ENCODE measurements around the gene TNS3. TPM values are rescaled to one million over a fixed set of nuclear protein-coding genes. Genes with fewer than 3 reads are reported as not detected.
A peak's percentile ranks its signal among the peaks of the same experiment; 100 is the strongest.

The TNS3 gene
- total and polyA plus RNA-seq, 9 of the 15 experiments (the other 6 are each of a cell fraction or from before 2014, with no cell fraction given), result 0.20 TPM; not detected in 8

DNA sequence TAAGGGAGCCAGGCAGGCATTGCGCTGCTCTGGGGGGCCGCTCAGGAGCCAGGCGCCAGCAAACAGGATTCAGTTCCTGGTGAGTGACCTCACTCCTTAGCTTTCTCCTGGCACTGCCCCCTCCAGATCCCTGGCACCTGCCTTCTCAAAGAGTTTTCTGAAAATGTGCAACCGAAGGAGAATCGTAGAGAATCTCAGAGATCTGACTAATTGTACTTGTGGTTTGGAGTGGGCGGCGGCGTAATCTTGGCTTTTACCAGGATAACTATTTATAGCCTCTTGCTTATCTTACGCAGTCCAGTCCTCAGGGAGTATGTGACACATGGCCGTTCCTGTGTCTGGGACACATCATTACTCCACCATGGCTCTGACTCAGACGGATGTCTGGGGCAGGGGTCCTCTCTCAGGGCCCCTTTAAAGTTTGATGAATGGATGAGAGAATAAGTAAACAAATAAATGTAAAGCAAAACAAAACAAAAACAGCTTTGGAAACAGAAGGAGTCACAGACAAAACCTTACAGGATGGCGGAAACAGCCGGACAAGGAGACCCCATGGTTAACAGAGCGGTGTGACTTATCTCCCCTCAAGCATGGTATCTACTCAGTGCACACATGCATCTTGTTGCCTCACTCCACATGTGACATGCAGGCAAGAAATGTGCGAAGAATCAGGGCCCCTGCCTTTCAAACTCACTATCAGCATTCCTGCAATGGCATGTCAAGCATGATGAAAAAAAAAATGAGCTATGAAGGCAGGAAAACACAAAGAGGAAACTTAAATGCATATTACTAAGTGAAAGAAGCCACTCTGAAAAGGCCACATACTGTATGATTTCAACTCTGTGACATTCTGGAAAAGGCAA lies 99.7 kb downstream of the TNS3 start:
- ChIA-PET CTCF (ENCODE audit: low intra/inter-chr PET ratio) (no interaction called here), POLR2A (no interaction called here)
- H3K79me2 ChIP-seq (ENCODE audit: control insufficient read depth, insufficient read depth, low read length), result no peaks in the 10 kb centered on the region
- H2AFZ ChIP-seq (ENCODE audit: low read depth, low read length), result no peak overlapping the region
- intact Hi-C loops (cut with micrococcal nuclease), result no loop called here
- FAIRE-seq, result peak; percentile 80
- H4K20me1 ChIP-seq (replicated peaks; ENCODE audit: control insufficient read depth, insufficient read depth, low read length), result peaks cover 3% of the 10 kb centered on the region; the same call in 1 of the 2 replicates
- peak; percentile 45 to 69 (median 55) for DNase-seq (ENCODE audit: extremely low read depth in 1 of 4, low spot score in 3 of 4)
- no peak overlapping the region; the same call in 2 of the 3 replicates for H3K27ac ChIP-seq (ENCODE audit: extremely low read depth, low read depth, low read length)
- in situ Hi-C loops (cut with MboI), result no loop called here
- H3K4me2 ChIP-seq (ENCODE audit: insufficient read depth, low read length), result no peak overlapping the region
- H3K9me1 ChIP-seq (ENCODE audit: control insufficient read depth, insufficient read depth, low read length), result no peaks in the 10 kb centered on the region
- peaks cover 0 to 53% of the 10 kb centered on the region in 2 experiments; a peak in 2 of 5 replicates for H3K27me3 ChIP-seq (ENCODE audit: control insufficient read depth in 2 of 2, insufficient read depth in 2 of 2, low read length in 2 of 2)
- no TSS peak for BruUV-seq (replicated peaks)
- WGBS (ENCODE audit: insufficient coverage, low coverage, missing lambda C conversion rate), result 4% methylated on average over 15 of the region's 15 CpGs
- H3K9ac ChIP-seq (ENCODE audit: insufficient read depth in 1 of 2, low read depth in 2 of 2, low read length in 2 of 2), result no peak overlapping the region
- ATAC-seq, result peak; percentile 87
- H3K4me1 ChIP-seq (replicated peaks in 1 of 2; ENCODE audit: control insufficient read depth in 2 of 2, insufficient read depth in 2 of 2, low read length in 2 of 2), result peaks cover 5 to 8% of the 10 kb centered on the region in 2 experiments; a peak in 4 of 5 replicates
- H3K4me3 ChIP-seq, result no peak overlapping the region
- H3K9me3 ChIP-seq (replicated peaks; ENCODE audit: control insufficient read depth, insufficient read depth, low read depth, low read length), result no peaks in the 10 kb centered on the region
- no peaks in the 10 kb centered on the region for H3K36me3 ChIP-seq (ENCODE audit: control insufficient read depth, insufficient read depth, low read length)
- TF ChIP-seq ZKSCAN8 (CRISPR knock-in tag; IDR thresholded peaks at IDR 0.05) (0 out of 2 replicates have a peak, but pooled peaks have one; percentile 34), TFAP4 (CRISPR knock-in tag; IDR thresholded peaks at IDR 0.05; ENCODE audit: borderline replicate concordance) (peak; percentile 13; the same call in 1 of the 2 replicates), POLR2AphosphoS5 (IDR thresholded peaks at IDR 0.05; ENCODE audit: control insufficient read depth, insufficient read depth, low read depth, low read length) (peak; percentile 73), ATF3 (IDR thresholded peaks at IDR 0.05) (peak; percentile 84), ATF3 (CRISPR knock-in tag; conservative IDR thresholded peaks at IDR 0.05) (no peak; the same call in 1 of the 2 replicates), BRD9 (IDR thresholded peaks at IDR 0.05; ENCODE audit: low read depth, partially characterized antibody) (no peak), GATA2 (CRISPR knock-in tag; IDR thresholded peaks at IDR 0.05) (peak; percentile 8; the same call in 1 of the 2 replicates), PRDM10 (IDR thresholded peaks at IDR 0.05; ENCODE audit: partially characterized antibody) (peak; percentile 83), ARID1B (IDR thresholded peaks at IDR 0.05) (peak; percentile 91), ZFP1 (CRISPR knock-in tag; IDR thresholded peaks at IDR 0.05) (no peak), ATF7 (IDR thresholded peaks at IDR 0.05) (peak; percentile 54), CEBPB (tag; IDR thresholded peaks at IDR 0.05) (peak; percentile 32; the same call in 1 of the 2 replicates), HNRNPLL (IDR thresholded peaks at IDR 0.05; ENCODE audit: low read depth, low read length, poor library complexity, severe bottlenecking) (peak; percentile 28), MTA2 (IDR thresholded peaks at IDR 0.05; ENCODE audit: low read depth) (peak; percentile 62; the same call in 1 of the 2 replicates)
